NK-92 (cell line): ENCODE results near the gene CHKB.

Source experiments
- DNase-seq: peaks from one replicate; lab custom pipeline; 2025; ENCODE audit not compliant: unreplicated experiment; lab: John Stamatoyannopoulos, UW

CHKB gene

GRCh38 chr22:50599816-50600455 is 17.3 kb upstream of the CHKB start:
- DNase-seq: no peak

GRCh38 chr22:50597097-50597496 is 14.4 kb upstream of the CHKB start:
- DNase-seq: no peak

- DNase-seq: no peak
Observed at GRCh38 chr22:50595189-50595588, 12.5 kb upstream of the CHKB start.

DNA sequence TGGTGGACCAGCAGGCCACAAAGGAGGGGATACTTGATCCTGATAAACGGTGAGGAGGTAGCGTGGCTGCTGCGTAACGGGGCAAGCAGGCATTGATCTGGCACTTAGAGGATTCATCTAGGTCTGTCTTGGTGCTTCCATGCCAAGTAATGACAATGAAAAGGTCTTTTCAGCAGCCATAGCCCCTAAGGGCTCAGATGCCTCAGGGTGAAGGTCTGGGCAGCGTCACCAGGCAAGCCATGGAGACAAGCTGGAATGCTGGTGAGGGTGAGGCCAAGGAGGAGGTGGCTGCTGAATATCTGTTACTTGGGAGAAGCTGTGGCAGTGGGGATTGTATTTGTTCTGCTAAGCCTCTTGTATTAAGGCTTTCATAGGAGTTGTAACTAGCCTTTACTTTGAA is 4.8 kb upstream of the CHKB start:
- DNase-seq: no peak

DNA sequence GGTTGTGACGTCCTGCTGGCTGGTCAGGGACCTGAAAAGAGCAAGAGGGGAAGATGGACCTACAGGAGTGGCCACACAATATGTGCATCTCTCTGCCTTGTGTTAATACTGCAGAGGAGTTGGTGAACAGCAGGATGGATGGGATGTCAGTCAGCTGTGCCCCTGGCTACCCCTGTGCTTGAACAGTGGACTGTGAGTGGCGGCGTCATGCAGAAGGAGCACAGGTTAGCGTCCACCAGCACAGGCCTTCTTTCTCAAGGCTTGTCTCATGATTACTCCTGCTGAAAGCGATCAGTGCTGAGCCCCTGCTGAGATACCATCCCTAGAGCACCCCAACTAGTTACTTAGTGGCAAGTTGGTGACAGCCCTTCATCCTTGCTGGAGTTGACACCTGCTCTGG is 3.8 kb upstream of the CHKB start:
- DNase-seq: no peak

- no peak for DNase-seq
Observed at GRCh38 chr22:50585781-50586180, 3.1 kb upstream of the CHKB start.

- DNase-seq: no peak
Observed at GRCh38 chr22:50585238-50585637, 2.6 kb upstream of the CHKB start.

GRCh38 chr22:50584106-50585096 is 1.8 kb upstream of the CHKB start:
- no peak for DNase-seq

- DNase-seq: no peak
Observed at GRCh38 chr22:50583294-50583861, 729 bp upstream of the CHKB start.

DNA sequence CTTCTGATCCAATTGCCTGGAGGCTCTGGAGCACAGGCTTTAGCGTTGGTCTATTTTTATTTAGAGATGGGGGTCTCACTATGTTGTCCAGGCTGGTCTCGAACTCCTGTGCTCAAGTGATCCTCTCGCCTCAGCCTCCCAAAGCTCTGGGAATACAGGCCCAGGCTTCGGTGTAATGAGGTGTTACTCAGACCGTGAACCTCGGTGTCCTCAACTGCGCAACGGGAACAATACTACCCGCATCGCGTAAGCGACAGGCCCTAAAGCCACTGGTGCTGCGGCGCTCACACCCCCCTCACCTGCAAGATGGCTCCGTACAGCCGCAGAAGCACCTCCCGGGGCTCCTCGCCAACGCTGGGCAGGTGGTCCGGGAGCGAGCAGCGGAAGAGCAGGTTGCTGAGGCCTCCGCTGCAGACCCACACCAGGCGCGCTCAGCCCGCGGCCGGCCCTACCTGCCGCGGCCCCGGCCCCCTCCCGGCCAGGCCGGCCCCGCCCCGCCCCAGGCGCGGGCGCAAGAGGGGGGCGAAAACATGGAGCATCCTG is 628 bp downstream of the CHKB start:
- no peak for DNase-seq

GRCh38 chr22:50581031-50581949 is 1.4 kb downstream of the CHKB start:
- DNase-seq: no peak

DNA sequence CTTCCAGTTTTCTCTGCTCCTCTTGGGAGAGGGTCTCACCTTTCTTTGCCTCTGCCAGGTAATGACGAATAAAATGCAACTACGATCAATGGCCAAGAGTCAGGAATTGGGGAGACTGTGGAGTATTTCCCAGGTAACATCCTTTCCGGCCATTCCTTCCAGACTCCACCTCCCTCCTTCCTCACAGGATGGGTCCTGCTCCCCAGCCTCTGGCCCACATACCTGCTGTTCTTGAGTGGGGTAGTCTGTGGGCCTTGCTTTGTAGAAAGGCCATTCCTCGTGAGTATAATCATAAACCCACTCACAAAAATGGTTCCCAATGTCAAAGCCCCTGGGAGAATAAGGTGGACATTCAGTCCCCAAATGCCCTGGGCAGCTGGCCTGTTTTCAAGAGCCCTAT is 2.9 kb downstream of the CHKB start:
- no peak for DNase-seq

GRCh38 chr22:50578776-50579310 is 3.8 kb downstream of the CHKB start:
- DNase-seq: no peak

DNA sequence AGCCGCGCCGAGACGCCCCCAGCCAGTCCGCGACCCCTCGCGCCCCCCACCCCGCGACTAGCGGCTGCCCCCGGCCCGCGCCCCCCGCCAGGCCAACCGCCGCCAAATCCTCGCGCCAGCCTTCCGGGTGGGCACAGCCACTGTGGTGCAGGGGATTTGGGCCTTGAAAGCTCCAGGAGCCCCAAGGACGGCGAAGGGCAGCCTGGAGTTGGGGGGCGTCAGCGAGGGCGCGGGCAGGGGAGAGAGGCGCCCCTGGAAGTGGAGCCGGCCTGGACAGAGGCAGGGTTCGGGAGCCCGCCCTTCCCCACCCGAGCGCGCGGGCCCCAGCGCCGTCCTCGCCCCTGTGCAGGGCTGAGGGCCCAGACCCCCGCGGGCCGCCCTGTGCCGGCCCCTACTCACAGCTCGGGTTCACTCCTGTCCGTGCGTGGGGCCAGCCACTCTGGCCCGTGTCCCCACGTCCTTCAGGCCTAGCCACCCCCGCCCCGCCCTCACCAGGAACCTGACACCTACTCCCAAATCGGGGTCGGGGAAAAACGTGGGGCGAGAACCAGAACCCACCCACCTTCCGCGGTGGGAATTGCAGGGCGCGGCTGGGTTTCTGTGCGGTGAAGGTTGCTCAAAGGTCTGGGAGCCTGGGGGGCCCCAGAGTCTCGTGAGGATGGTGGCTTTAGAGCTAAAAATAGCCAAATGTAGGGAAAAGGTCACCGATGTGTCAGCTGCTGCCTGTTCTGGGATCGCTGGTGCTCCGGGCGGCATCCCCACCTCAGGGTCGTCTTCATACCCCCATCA is 4.5 kb downstream of the CHKB start, which contains the start of gene CPT1B:
CPT1B (minus strand) TSS at position 441 of the 789 bp plus-strand sequence. CDS start 512 bp downstream, outside the sequence.
- DNase-seq: no peak

GRCh38 chr22:50577697-50577986 is 5.0 kb downstream of the CHKB start:
- no peak for DNase-seq

DNA sequence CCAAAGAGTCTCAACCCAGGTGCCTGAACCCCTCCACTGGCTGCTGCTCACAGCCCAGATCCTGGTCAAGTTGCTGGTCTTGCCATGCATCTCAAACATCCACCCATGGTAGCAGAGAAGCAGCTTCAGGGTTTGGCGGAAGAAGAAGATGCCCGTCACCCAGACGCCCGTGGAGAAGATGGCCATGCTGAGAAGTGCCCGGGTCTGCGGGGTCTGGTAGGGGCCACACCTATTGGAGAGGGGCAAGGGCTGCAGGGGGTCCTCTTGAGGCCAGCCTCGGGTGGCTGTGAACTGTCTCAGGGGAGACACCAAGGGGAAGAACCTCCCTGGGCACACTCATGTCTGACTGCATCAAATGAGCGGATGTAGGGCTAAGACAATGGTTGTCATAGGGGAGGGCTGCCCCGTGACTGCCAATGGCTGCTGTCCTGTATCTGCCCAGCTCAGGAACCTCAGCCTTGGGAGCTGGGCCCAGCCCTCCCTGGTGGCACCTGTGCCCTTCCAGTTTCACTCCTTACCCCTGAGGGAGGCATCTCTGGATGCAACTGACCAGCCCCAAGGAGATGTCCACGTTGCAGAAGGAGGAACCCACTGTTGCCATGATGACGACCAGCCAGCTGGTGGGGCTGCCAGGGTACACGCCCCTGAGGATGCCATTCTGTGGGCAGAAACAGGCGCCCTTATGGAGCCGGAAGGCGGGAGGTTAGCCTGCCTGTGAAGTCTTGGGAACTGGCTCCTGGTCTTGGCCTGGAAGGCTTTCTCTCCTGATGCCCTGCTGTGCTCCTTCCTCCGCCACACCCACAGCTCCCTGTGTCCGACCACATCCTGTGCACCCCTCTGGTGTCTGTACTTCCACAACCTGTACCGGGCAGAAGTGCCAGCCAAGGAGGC is 5.6 kb downstream of the CHKB start:
- DNase-seq: no peak

- no peak for DNase-seq
Observed at GRCh38 chr22:50576070-50576469, 6.6 kb downstream of the CHKB start.

- no peak for DNase-seq
Observed at GRCh38 chr22:50575426-50575941, 7.2 kb downstream of the CHKB start.
